K562 (cell line): ENCODE results near the gene GNA14.

Experiments used
- FOSL1 ChIP-seq: fragments of 200-800 bp; sonication (Bioruptor generic); conservative IDR thresholded peaks from 2 replicates; pipeline ENCODE4 v1.6.1; 2016; ENCODE audit warnings: missing genetic modification characterization, missing compliant biosample characterization
- RFX5 ChIP-seq: IDR thresholded peaks from 2 replicates; pipeline ENCODE4 v1.6.1; 2011; ENCODE audit warnings: low read depth, mild to moderate bottlenecking, improper control_type of control experiment, low read length
- ZNF274 ChIP-seq: IDR thresholded peaks from 2 replicates; pipeline ENCODE4 v1.6.1; 2011; ENCODE audit warnings: low read depth, mild to moderate bottlenecking, low read length, moderate library complexity, borderline replicate concordance
- TF ChIP-seq, protein P1 (sequence below): sonication (generic); formaldehyde crosslinking; IDR thresholded peaks from 2 replicates; pipeline ENCODE4 v1.8.1; 2022; ENCODE audit warnings: missing genetic modification reagents
- TF ChIP-seq, protein P2 (sequence below): fragments of 250-450 bp; sonication (Bioruptor Pico); IDR thresholded peaks from 2 replicates; pipeline ENCODE4 v1.4.0; 2020

DNA sequence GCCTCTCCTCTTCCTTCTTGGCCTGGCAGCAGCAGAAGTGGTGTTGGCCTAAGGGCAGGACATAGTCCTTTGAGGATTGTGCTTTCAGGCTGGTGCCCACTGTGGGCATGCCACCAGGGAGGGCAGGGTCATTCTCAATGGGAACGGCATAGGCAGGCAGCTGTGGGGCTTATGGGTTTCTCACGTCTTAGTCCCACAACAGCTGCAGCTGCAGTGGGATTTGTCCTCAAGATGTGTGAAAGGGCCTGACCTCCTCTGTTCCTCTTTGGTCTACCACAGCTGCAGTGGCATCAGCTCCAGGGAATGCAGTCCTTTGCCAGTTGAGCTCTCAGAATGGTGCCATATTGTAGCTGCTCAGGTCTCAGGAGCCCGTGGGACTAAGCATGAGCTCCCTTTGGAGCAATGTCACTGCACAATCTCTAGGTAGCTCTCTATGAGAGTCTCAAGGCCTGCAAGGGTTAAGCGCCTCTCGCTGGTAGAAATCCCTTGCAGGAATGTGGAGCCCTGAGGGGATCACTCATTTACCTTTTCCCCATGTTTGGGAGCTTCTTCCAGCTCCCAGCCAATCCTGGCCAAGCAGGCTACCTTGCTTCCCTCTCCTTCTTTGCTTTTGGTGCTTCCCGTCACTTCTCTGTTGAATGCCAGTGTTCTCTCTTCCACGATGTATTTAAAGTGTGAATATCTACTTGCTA is 104.8 kb downstream of the GNA14 start:
- TF ChIP-seq, protein P1, sequence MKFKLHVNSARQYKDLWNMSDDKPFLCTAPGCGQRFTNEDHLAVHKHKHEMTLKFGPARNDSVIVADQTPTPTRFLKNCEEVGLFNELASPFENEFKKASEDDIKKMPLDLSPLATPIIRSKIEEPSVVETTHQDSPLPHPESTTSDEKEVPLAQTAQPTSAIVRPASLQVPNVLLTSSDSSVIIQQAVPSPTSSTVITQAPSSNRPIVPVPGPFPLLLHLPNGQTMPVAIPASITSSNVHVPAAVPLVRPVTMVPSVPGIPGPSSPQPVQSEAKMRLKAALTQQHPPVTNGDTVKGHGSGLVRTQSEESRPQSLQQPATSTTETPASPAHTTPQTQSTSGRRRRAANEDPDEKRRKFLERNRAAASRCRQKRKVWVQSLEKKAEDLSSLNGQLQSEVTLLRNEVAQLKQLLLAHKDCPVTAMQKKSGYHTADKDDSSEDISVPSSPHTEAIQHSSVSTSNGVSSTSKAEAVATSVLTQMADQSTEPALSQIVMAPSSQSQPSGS (CRISPR knock-in tag), result no peak
- TF ChIP-seq ZNF274 (no peak), FOSL1 (tag) (no peak), RFX5 (no peak)
- TF ChIP-seq, protein P2, sequence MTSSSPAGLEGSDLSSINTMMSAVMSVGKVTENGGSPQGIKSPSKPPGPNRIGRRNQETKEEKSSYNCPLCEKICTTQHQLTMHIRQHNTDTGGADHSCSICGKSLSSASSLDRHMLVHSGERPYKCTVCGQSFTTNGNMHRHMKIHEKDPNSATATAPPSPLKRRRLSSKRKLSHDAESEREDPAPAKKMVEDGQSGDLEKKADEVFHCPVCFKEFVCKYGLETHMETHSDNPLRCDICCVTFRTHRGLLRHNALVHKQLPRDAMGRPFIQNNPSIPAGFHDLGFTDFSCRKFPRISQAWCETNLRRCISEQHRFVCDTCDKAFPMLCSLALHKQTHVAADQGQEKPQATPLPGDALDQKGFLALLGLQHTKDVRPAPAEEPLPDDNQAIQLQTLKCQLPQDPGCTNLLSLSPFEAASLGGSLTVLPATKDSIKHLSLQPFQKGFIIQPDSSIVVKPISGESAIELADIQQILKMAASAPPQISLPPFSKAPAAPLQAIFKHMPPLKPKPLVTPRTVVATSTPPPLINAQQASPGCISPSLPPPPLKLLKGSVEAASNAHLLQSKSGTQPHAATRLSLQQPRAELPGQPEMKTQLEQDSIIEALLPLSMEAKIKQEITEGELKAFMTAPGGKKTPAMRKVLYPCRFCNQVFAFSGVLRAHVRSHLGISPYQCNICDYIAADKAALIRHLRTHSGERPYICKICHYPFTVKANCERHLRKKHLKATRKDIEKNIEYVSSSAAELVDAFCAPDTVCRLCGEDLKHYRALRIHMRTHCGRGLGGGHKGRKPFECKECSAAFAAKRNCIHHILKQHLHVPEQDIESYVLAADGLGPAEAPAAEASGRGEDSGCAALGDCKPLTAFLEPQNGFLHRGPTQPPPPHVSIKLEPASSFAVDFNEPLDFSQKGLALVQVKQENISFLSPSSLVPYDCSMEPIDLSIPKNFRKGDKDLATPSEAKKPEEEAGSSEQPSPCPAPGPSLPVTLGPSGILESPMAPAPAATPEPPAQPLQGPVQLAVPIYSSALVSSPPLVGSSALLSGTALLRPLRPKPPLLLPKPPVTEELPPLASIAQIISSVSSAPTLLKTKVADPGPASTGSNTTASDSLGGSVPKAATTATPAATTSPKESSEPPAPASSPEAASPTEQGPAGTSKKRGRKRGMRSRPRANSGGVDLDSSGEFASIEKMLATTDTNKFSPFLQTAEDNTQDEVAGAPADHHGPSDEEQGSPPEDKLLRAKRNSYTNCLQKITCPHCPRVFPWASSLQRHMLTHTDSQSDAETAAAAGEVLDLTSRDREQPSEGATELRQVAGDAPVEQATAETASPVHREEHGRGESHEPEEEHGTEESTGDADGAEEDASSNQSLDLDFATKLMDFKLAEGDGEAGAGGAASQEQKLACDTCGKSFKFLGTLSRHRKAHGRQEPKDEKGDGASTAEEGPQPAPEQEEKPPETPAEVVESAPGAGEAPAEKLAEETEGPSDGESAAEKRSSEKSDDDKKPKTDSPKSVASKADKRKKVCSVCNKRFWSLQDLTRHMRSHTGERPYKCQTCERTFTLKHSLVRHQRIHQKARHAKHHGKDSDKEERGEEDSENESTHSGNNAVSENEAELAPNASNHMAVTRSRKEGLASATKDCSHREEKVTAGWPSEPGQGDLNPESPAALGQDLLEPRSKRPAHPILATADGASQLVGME (CRISPR knock-in tag), result no peak
